Islet of Langerhans (tissue), 1 donor: ENCODE data around the gene CYP11A1.

Experiments used
- FAIRE-seq: peaks from one replicate; lab custom pipeline; 2011; peaks lifted over from hg19 to GRCh38; lab: Jason Lieb, UNC

CYP11A1 gene

GRCh38 chr15:74347757-74348250 is 19.6 kb downstream of the CYP11A1 start:
- FAIRE-seq, result no peak

- FAIRE-seq, result no peak
Measured at GRCh38 chr15:74345051-74345450, 22.4 kb downstream of the CYP11A1 start.

GRCh38 chr15:74343797-74344127 is 23.7 kb downstream of the CYP11A1 start:
- no peak for FAIRE-seq

- no peak for FAIRE-seq
Measured at GRCh38 chr15:74343127-74343796, 24.2 kb downstream of the CYP11A1 start.

- no peak for FAIRE-seq
Measured at GRCh38 chr15:74340150-74340549, 27.3 kb downstream of the CYP11A1 start.

- FAIRE-seq, result no peak
Measured at GRCh38 chr15:74339371-74339770, 28.1 kb downstream of the CYP11A1 start.

- no peak for FAIRE-seq
Measured at GRCh38 chr15:74338676-74339075, 28.8 kb downstream of the CYP11A1 start.

GRCh38 chr15:74337607-74338211 is 29.7 kb downstream of the CYP11A1 start:
- no peak for FAIRE-seq

GRCh38 chr15:74337146-74337545 is 30.3 kb downstream of the CYP11A1 start:
- no peak for FAIRE-seq

- no peak for FAIRE-seq
Measured at GRCh38 chr15:74336061-74337005, 31.1 kb downstream of the CYP11A1 start.

- FAIRE-seq, result no peak
Measured at GRCh38 chr15:74335396-74335795, 32.0 kb downstream of the CYP11A1 start.

GRCh38 chr15:74334127-74334526 is 33.3 kb downstream of the CYP11A1 start:
- FAIRE-seq, result no peak

GRCh38 chr15:74333662-74334061 is 33.8 kb downstream of the CYP11A1 start:
- no peak for FAIRE-seq

- FAIRE-seq, result no peak
Measured at GRCh38 chr15:74333093-74333492, 34.4 kb downstream of the CYP11A1 start.

- FAIRE-seq, result no peak
Measured at GRCh38 chr15:74332611-74333010, 34.8 kb downstream of the CYP11A1 start.

- no peak for FAIRE-seq
Measured at GRCh38 chr15:74332011-74332410, 35.4 kb downstream of the CYP11A1 start.

- FAIRE-seq, result no peak
Measured at GRCh38 chr15:74330861-74331408, 36.5 kb downstream of the CYP11A1 start.

- no peak for FAIRE-seq
Measured at GRCh38 chr15:74328331-74329056, 39.0 kb downstream of the CYP11A1 start.

- FAIRE-seq, result no peak
Measured at GRCh38 chr15:74327756-74328155, 39.7 kb downstream of the CYP11A1 start.

- FAIRE-seq, result no peak
Measured at GRCh38 chr15:74326746-74327145, 40.7 kb downstream of the CYP11A1 start.

- FAIRE-seq, result no peak
Measured at GRCh38 chr15:74324714-74325113, 42.7 kb downstream of the CYP11A1 start.

- no peak for FAIRE-seq
Measured at GRCh38 chr15:74322558-74323180, 44.8 kb downstream of the CYP11A1 start.
